Erythroblast (primary cell): Measurements from ENCODE around the gene AHCYL2.
"Not testable (repeated sequence)": the region's sequence is repeated elsewhere in the genome, so short reads cannot be mapped to it uniquely, and the experiment has no call there.

Source experiments
- DNase-seq, 2 experiments: peaks; one replicate each; lab custom pipeline; 2025; lab: John Stamatoyannopoulos, UW
- GATA1 ChIP-seq: IDR thresholded peaks from 2 replicates; pipeline ENCODE4 v1.6.1; 2011; ENCODE audit warnings: low read depth, mild to moderate bottlenecking, control low read depth, low read length, moderate library complexity
- POLR2A ChIP-seq: IDR thresholded peaks from 2 replicates; pipeline ENCODE4 v1.6.1; 2011; ENCODE audit warnings: mild to moderate bottlenecking, low read length

The AHCYL2 gene

DNA sequence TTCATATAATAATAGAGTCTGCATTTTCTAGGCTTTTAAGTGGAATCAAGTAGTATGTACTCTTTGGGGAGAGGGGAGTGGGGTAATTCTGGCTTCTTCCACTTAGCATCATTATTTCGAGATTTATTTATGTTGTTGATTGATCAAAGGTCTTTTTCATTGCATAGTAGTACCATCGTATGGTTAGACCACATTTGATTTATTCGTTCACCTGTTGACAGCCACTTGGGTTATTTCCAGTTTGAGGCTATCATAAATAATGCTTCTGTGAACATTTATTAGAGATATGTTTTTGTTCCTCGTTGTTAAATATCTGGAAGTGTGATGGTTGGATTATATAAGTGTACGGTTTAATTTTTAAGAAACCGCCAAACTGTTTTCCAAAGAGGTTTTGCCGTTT is 52.8 kb downstream of the AHCYL2 start:
- TF ChIP-seq POLR2A: no peak
- no peak for DNase-seq

GRCh38 chr7:129278688-129279087 is 53.9 kb downstream of the AHCYL2 start:
- no peak for DNase-seq
- TF ChIP-seq POLR2A (no peak), GATA1 (no peak)

GRCh38 chr7:129279757-129280156 is 54.9 kb downstream of the AHCYL2 start:
- DNase-seq: no peak

DNA sequence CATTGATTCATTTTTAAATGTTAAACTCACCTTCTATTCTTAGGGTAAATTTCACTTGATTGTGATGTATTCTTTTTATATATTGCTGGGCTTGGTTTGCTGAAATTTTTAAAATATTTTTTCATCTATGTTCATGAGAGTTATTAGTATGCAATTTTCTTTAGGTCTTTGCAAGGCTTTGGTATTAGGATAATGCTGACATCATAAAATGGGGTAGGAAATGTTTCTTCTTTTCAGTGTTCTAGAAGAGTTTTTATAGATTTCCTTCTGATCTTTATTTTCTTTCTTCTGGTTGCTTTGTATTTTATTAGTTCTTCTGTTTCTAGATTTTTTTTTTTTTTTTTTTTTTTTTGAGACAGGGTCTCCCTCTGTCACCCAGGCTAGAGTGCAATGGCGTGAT is 56.3 kb downstream of the AHCYL2 start:
- DNase-seq: no peak
- TF ChIP-seq POLR2A: no peak
- no peak for TF ChIP-seq GATA1

More at GRCh38 chr7:129279757-129280156, 54.9 kb downstream of the AHCYL2 start:
- TF ChIP-seq POLR2A (no peak), GATA1 (no peak)

- DNase-seq: no peak
- TF ChIP-seq GATA1: no peak
- no peak for TF ChIP-seq POLR2A
These were observed 58.0 kb downstream of the AHCYL2 start for GRCh38 chr7:129282865-129283264.

- TF ChIP-seq POLR2A: no peak
- no peak for TF ChIP-seq GATA1
- no peak for DNase-seq
These were observed 59.1 kb downstream of the AHCYL2 start for GRCh38 chr7:129283936-129284335.

- no peak for TF ChIP-seq GATA1
- TF ChIP-seq POLR2A: no peak
- DNase-seq: no peak
These were observed 60.3 kb downstream of the AHCYL2 start for GRCh38 chr7:129285111-129285510.

DNA sequence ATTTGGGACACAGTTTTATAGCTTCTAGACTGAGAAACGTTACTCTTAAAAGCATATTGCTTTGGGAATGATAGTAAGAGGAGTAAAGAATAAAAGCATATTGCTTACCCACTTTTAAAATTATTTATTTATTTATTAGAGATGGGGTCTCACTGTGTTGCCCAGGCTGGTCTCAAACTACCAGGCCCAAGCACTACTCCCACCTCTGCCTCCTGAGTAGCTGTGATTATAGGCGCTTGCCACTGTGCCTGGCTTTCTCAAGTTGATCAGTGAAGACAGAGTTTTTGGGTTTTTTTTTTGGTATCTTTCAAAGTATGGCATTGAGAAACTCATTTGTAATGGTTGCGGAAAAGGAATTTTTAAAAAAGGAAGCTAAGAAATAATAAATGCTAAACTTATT is 68.0 kb downstream of the AHCYL2 start:
- DNase-seq: no peak

DNA sequence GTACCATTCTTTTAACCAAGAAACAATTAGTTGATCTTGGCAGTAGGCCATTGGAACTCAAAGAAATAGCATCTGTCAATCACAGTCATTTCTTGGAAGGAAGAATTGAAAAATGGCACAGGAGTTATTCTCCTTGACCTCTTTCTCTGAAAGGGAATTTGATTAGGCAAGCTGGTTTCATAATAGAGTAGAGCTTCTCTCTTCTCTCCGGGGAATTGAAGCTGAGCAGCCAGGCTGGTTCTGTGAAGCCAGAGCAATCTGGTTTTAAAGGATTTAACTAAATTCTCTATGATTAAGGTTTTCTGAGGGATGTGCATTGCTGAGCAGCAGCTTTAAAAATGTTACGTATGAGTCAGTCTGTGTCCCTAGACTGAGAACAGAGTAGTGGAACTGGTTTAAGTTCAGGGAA is 70.2 kb downstream of the AHCYL2 start:
- no peak for TF ChIP-seq GATA1
- TF ChIP-seq POLR2A: no peak
- DNase-seq: no peak

More for the DNA sequence above, 68.0 kb downstream of the AHCYL2 start:
- TF ChIP-seq GATA1: no peak

DNA sequence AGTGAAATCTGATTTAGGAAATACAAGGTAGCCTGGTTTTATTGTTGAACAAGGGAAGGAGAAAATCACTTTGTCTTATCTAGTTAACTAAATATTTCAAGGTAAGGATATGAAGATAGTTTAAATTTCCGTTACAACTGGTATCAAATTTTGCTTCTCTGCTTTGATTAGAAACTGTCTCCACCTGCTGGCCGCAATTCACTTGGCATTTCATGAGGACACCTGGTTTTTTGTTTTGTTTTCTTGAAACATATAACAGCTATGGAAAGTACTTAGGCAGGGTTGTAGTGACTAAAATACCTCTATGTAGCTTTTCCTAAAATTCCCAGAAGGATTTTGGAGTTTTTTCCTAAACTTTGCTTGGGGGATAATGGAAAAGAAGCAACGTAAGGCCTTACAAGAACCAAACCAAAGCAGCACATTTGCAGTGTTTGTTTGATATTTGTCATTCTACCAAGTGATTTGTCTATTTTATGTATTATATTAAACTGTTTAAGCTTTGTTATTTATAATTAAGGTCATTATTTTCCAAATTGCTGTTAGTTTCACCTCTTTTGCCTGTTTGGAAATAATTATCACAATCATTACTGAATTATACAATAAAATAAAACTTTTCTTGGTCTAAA is 73.6 kb downstream of the AHCYL2 start:
- TF ChIP-seq POLR2A (no peak), GATA1 (no peak)
- DNase-seq: peak; percentile 33 to 61

GRCh38 chr7:129299889-129300288 is 75.1 kb downstream of the AHCYL2 start:
- no peak for DNase-seq
- TF ChIP-seq POLR2A (no peak), GATA1 (no peak)

DNA sequence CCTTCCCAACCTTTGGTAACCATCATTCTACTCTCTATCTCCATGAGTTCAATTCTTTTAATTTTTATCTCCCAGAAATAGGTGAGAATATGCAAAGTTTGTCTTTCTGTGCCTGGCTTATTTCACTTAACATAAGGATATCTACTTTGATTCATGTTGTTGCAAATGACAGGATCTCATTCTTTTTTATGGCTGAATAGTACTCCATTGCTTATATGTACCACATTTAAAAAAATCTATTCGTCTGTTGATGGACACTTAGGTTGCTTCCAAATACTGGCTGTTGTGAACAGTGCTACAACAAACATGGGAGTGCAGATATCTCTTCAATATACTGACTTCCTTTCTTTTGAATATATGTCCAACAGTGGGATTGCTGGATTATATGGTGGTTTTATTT is 75.5 kb downstream of the AHCYL2 start:
- not testable (repeated sequence) for DNase-seq

GRCh38 chr7:129307592-129307991 is 82.8 kb downstream of the AHCYL2 start:
- no peak for DNase-seq
- TF ChIP-seq POLR2A: no peak
- no peak for TF ChIP-seq GATA1

GRCh38 chr7:129308047-129308446 is 83.2 kb downstream of the AHCYL2 start:
- DNase-seq: no peak

DNA sequence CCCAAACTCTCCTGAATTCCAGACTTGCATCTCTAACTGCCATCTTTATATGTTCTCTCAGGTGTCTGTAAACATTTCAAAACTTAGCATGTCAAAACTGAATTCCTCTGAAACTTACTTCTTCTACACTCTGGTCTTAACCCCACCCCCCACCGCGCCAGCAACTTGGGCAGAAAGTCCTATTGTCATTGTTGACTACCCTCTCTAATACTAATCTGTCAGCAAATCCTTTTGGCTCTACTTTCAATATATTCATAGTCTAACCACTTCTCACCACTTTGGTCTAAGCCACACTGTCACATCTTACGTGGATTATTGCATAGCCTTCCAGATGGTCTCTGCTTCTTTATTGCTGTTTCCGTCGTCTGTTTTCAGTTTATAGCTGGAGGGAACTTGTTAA is 86.6 kb downstream of the AHCYL2 start:
- DNase-seq: no peak
- no peak for TF ChIP-seq POLR2A
- no peak for TF ChIP-seq GATA1

More at GRCh38 chr7:129308047-129308446, 83.2 kb downstream of the AHCYL2 start:
- no peak for TF ChIP-seq POLR2A
- TF ChIP-seq GATA1: no peak
